Calu3 (cell line): ENCODE data around the gene CACNG8. TPM values are rescaled to one million over a fixed set of nuclear protein-coding genes. Genes with fewer than 3 reads are reported as not detected.

Source experiments
- BruUV-seq: library from RNA; stranded (reverse); fragments of 400-500 nt; replicated peaks from 2 replicates; lab custom pipeline; 2021; lab: Mats Ljungman, UMichigan
- CTCF ChIA-PET: fragments of 300-600 bp; sonication (Branson Sonifier 250); formaldehyde crosslinking; loops from one replicate; lab custom pipeline; 2022; ENCODE audit warnings: antibody characterized with exemption; lab: Charles Lee
- DNase-seq: peaks from one replicate; pipeline ENCODE4 v3.0.0; 2022
- H3K27ac Mint-ChIP-seq: one replicate; pipeline ENCODE4 v1.8.0; 2022; ENCODE audit warnings: mixed read lengths; ENCODE audit not compliant: unreplicated experiment
- H3K27me3 Mint-ChIP-seq: one replicate; pipeline ENCODE4 v1.8.0; 2022; ENCODE audit warnings: mixed read lengths; ENCODE audit not compliant: unreplicated experiment
- H3K36me3 Mint-ChIP-seq: one replicate; pipeline ENCODE4 v1.8.0; 2022; ENCODE audit warnings: mild to moderate bottlenecking, moderate library complexity, mixed read lengths; ENCODE audit not compliant: insufficient read depth, unreplicated experiment
- H3K4me1 Mint-ChIP-seq: one replicate; pipeline ENCODE4 v1.8.0; 2022; ENCODE audit warnings: mild to moderate bottlenecking, low read depth, mixed read lengths; ENCODE audit not compliant: unreplicated experiment
- H3K4me3 Mint-ChIP-seq: one replicate; pipeline ENCODE4 v1.8.0; 2022; ENCODE audit warnings: mild to moderate bottlenecking, low read depth, moderate library complexity, mixed read lengths; ENCODE audit not compliant: unreplicated experiment
- H3K9me3 Mint-ChIP-seq: one replicate; pipeline ENCODE4 v1.8.0; 2022; ENCODE audit warnings: low read depth, mixed read lengths; ENCODE audit not compliant: unreplicated experiment
- intact Hi-C: fragments of 100-400 bp; cut with micrococcal nuclease; formaldehyde crosslinking; loops from one replicate; pipeline ENCODE4 v1.10.0; 2022; ENCODE audit not compliant: unreplicated experiment
- total RNA-seq: library from RNA; stranded (reverse); gene quantifications from 2 replicates; pipeline ENCODE4 v1.2.3, GENCODE V29; 2022
- TF ChIP-seq, protein P1 (sequence below): fragments of 200-600 bp; IDR thresholded peaks from one replicate; pipeline ENCODE4 v1.8.0; 2022; ENCODE audit warnings: antibody characterized with exemption; ENCODE audit not compliant: unreplicated experiment

CACNG8 gene
- total RNA-seq, 1 experiment from 2014 or later = 19.0 TPM

DNA sequence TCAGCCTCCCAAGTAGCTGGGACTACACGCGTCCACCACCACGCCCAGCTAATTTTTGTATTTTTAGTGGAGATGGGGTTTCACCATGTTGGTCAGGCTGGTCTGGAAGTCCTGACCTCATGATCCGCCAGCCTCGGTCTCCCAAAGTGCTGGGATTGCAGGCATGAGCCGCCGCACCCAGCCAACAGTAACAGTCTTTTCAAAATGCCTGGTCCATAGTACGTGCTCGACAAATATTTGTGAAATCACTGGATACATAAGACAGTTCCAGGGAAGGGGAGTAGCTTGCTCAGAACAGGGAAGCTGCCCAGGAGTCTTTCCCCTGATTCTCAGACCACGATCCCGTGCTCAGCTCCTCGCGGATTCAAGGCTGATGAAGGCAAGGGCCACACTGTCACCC, 59.2 kb downstream of the CACNG8 start:
- DNase-seq = no peak
- Mint-ChIP-seq H3K4me3 (peak overlapping the region; percentile 24), H3K9me3 (peaks cover 4% of the 10 kb centered on the region), H3K27ac (peak overlapping the region; percentile 98), H3K27me3 (no peaks in the 10 kb centered on the region), H3K36me3 (peaks cover 48% of the 10 kb centered on the region), H3K4me1 (peaks cover 58% of the 10 kb centered on the region)
- intact Hi-C loops = loop anchor here (2.0 to 5.0 kb wide), 3 partner anchors 31 to 115 kb away; partner anchors contain the start of genes CACNG6 and CACNG7
- BruUV-seq = no TSS peak
- CTCF ChIA-PET = interaction anchor here (0.6 to 3.5 kb wide), 4 partner anchors 19 to 1083 kb away, joined by 6 to 38 read pairs (median 18); partner anchors contain the start of gene PRKCG
- TF ChIP-seq, protein P1, sequence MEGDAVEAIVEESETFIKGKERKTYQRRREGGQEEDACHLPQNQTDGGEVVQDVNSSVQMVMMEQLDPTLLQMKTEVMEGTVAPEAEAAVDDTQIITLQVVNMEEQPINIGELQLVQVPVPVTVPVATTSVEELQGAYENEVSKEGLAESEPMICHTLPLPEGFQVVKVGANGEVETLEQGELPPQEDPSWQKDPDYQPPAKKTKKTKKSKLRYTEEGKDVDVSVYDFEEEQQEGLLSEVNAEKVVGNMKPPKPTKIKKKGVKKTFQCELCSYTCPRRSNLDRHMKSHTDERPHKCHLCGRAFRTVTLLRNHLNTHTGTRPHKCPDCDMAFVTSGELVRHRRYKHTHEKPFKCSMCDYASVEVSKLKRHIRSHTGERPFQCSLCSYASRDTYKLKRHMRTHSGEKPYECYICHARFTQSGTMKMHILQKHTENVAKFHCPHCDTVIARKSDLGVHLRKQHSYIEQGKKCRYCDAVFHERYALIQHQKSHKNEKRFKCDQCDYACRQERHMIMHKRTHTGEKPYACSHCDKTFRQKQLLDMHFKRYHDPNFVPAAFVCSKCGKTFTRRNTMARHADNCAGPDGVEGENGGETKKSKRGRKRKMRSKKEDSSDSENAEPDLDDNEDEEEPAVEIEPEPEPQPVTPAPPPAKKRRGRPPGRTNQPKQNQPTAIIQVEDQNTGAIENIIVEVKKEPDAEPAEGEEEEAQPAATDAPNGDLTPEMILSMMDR = no peak

GRCh38 chr19:54023191-54023590, 60.5 kb downstream of the CACNG8 start:
- H3K36me3 Mint-ChIP-seq = peaks cover 40% of the 10 kb centered on the region
- DNase-seq = no peak
- no peaks in the 10 kb centered on the region for H3K27me3 Mint-ChIP-seq
- H3K27ac Mint-ChIP-seq = peak overlapping the region; percentile 98
- no peaks in the 10 kb centered on the region for H3K9me3 Mint-ChIP-seq
- H3K4me3 Mint-ChIP-seq = peak overlapping the region; percentile 13
- intact Hi-C loops = loop anchor here (1.0 to 5.0 kb wide), 3 partner anchors 32 to 181 kb away; partner anchors contain the start of genes CACNG6 and CACNG7
- peaks cover 50% of the 10 kb centered on the region for H3K4me1 Mint-ChIP-seq
- TF ChIP-seq, protein P1 = no peak
- no TSS peak for BruUV-seq
- CTCF ChIA-PET = interaction anchor here (1.0 to 3.5 kb wide), 12 partner anchors 20 to 230 kb away, joined by 3 to 38 read pairs (median 5); partner anchors contain the start of genes CACNG6 and PRKCG

- Mint-ChIP-seq H3K36me3 (peaks cover 35% of the 10 kb centered on the region), H3K4me1 (peaks cover 50% of the 10 kb centered on the region), H3K9me3 (no peaks in the 10 kb centered on the region), H3K27me3 (no peaks in the 10 kb centered on the region), H3K27ac (no peak overlapping the region), H3K4me3 (no peak overlapping the region)
- CTCF ChIA-PET = interaction anchor here (0.7 to 3.5 kb wide), 8 partner anchors 33 to 232 kb away, joined by 3 to 38 read pairs (median 6); partner anchors contain the start of genes CACNG6 and PRKCG
- TF ChIP-seq, protein P1 = no peak
- no peak for DNase-seq
- no TSS peak for BruUV-seq
- intact Hi-C loops = loop anchor here (5.0 kb wide), 1 partner anchor 117 kb away; the partner anchor contains the start of gene CACNG7
Observed at GRCh38 chr19:54024660-54025059, 61.9 kb downstream of the CACNG8 start.

DNA sequence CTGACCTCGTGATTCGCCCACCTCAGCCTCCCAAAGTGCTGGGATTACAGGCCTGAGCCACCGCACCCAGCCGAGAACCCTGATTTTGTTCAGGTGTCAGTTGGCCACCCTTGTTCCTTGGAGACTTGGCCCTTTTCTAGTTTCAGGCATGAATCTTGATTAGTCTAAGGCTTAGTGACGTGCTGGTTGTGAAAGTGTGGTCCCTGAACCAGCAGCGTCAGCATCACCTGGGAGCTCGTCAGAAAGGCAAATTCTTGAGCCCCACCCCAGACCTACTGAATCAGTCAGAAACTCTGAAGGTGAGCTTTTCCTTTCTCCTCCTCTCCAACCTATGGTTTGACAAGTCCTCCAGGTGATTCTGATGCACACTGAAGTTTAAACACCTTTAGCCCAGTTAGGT, 63.9 kb downstream of the CACNG8 start:
- Mint-ChIP-seq H3K4me1 (peaks cover 55% of the 10 kb centered on the region), H3K27me3 (no peaks in the 10 kb centered on the region), H3K27ac (no peak overlapping the region), H3K4me3 (no peak overlapping the region), H3K9me3 (no peaks in the 10 kb centered on the region), H3K36me3 (peaks cover 16% of the 10 kb centered on the region)
- DNase-seq = no peak
- no TSS peak for BruUV-seq
- intact Hi-C loops = no loop called here
- CTCF ChIA-PET = no interaction called here
- TF ChIP-seq, protein P1 = no peak
